A549 treated with dexamethasone at 1 μM for 4 hours (cell line): Measurements from ENCODE around the gene HAPLN3. TPM values are rescaled to one million over a fixed set of nuclear protein-coding genes. Genes with fewer than 3 reads are reported as not detected.

Experiments
- total RNA-seq: library from RNA; stranded (reverse); fragments of 200-300 nt; extraction: Qiagen RNA extraction; gene quantifications from 5 replicates; pipeline ENCODE4 v1.2.3, GENCODE V29; 2022

The HAPLN3 gene, protein sequence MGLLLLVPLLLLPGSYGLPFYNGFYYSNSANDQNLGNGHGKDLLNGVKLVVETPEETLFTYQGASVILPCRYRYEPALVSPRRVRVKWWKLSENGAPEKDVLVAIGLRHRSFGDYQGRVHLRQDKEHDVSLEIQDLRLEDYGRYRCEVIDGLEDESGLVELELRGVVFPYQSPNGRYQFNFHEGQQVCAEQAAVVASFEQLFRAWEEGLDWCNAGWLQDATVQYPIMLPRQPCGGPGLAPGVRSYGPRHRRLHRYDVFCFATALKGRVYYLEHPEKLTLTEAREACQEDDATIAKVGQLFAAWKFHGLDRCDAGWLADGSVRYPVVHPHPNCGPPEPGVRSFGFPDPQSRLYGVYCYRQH
- total RNA-seq = 19.0 to 24.8 TPM (median 23.2 TPM) in 5 replicates

DNA sequence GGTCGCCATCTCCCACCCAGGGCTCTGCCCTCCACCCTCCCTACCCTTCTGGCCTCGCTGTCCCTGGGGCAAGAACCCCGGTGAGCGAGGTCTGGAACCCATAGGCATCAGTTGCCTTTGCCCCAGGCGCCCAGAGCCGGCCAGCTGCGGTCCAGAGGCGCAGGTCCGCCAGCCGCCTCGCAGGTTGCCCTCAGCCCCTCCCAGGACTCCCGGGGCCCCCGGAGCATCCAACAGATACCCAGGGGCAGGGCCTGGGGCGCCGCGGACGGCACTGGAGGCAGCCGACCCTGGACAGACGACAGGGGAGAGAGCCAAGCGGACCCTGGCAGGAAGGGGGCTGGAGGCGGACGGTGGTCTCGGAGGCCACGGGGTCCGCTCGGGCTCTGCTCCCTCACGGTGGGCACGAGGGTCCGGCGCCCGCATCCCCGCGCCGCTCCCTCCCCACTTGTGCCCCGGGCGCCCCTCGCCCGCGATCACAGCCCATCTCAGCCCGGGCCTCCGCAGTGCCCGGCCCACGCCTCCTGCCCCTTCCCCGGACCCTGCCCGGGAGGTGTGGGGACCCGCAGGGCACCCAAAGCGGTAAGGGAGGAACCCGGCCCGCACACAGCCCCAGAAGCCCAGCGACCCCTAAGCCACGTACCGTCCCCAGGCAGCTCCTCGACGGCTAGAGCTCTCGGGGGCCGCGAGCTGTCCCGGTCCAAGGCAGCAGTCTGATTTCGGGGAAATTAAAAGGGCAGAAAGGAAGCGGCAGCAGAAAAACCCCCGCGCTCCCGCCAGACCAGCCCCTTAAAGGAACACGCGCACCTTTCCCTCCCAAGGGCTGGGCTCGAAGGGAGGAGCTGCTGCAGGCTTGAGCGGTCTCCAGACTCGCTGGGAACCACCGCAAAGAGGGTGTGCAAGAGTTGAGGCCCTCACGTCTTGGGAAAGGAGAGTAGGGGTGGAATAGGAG is at the start of gene HAPLN3:
HAPLN3 (minus strand) TSS at position 726 of the 949 bp plus-strand sequence. CDS start 8,246 bp downstream, outside the sequence.

DNA sequence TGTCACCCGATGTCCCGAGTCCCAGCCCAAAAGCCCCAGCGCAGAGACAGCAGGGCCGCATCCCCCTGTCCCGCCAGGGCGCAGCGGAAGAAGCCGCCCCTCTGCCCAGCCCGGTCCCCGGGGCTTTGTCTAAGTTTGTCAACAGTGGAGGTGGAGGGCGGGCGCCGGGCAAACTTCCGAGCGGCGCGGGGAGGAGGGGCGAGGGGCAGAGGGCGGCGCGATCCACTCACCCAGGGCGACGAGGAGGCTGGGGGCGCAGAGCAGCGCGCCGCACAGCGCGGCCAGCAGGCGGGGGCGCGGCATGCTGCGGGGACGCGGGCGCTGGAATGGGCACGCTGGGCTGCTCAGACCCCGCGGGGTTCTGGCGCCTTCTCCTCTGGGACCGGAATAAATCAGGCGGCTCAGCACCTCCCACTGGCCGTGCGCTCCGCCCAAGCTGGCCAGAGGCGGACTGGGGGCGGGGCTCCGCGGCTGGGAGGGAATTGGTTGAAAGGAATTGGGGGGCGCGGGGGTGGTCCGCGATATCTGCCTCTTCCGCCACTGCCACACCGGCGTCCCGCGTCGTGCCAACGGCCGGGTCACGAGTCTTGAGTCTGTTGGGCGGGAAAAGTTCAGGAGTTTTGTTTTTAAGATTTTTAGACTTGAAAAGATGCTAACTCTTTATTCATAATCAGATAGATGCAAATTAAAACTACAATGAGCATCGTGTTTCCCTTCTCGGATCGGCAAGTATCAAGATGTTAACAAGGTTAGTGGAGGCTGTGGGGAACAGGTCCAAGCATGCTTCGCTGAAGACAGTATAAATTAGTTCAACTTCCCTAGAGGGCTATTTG is 17.9 kb upstream of the HAPLN3 start, which contains the start of gene MFGE8:
MFGE8 (minus strand) TSS at position 363 of the 833 bp plus-strand sequence; CDS start at position 303, 60 bp downstream.

Other genes with a start within 250 kb of the HAPLN3 start
- 0.82 to 1.2 TPM (median 1.2 TPM) in 5 replicates for gene ACAN, start 92.1 kb downstream of the HAPLN3 start, total RNA-seq
- 261 to 348 TPM (median 303 TPM) in 5 replicates for gene MFGE8, start 17.8 kb upstream of the HAPLN3 start, total RNA-seq
- 102 to 214 TPM (median 176 TPM) in 5 replicates for gene ABHD2, start 192.9 kb upstream of the HAPLN3 start, total RNA-seq